HG03460 (cell line): Measurements from ENCODE around the gene SIN3B.

Experiments used
- ATAC-seq: cut with Tn5 transposase; IDR thresholded peaks from one replicate; pipeline ENCODE4 v1.9.1; 2021; ENCODE audit not compliant: unreplicated experiment

SIN3B gene

GRCh38 chr19:16822648-16823047, 6.5 kb upstream of the SIN3B start:
- no peak for ATAC-seq

GRCh38 chr19:16824658-16825311, 4.4 kb upstream of the SIN3B start:
- no peak for ATAC-seq

- ATAC-seq: no peak
These were observed 3.7 kb upstream of the SIN3B start for GRCh38 chr19:16825312-16826052.

- ATAC-seq: no peak
These were observed 658 bp downstream of the SIN3B start for GRCh38 chr19:16829822-16830289.

- no peak for ATAC-seq
These were observed 1.5 kb downstream of the SIN3B start for GRCh38 chr19:16830679-16831078.

GRCh38 chr19:16831531-16831930, 2.3 kb downstream of the SIN3B start:
- no peak for ATAC-seq

GRCh38 chr19:16834747-16835146, 5.5 kb downstream of the SIN3B start:
- no peak for ATAC-seq

GRCh38 chr19:16836115-16837034, 7.2 kb downstream of the SIN3B start:
- ATAC-seq: no peak

GRCh38 chr19:16837035-16837362, 7.8 kb downstream of the SIN3B start:
- ATAC-seq: no peak

- ATAC-seq: no peak
These were observed 12.3 kb downstream of the SIN3B start for GRCh38 chr19:16841391-16841926.

- ATAC-seq: no peak
These were observed 17.7 kb downstream of the SIN3B start for GRCh38 chr19:16846901-16847300.

GRCh38 chr19:16847430-16847829, 18.2 kb downstream of the SIN3B start:
- ATAC-seq: no peak

- no peak for ATAC-seq
These were observed 20.0 kb downstream of the SIN3B start for GRCh38 chr19:16849168-16849567.

GRCh38 chr19:16850133-16850532, 20.9 kb downstream of the SIN3B start:
- no peak for ATAC-seq

- no peak for ATAC-seq
These were observed 22.0 kb downstream of the SIN3B start for GRCh38 chr19:16851031-16851712.

- no peak for ATAC-seq
These were observed 23.9 kb downstream of the SIN3B start for GRCh38 chr19:16853066-16853465.

- no peak for ATAC-seq
These were observed 26.9 kb downstream of the SIN3B start for GRCh38 chr19:16856091-16856490.

GRCh38 chr19:16859626-16860025, 30.4 kb downstream of the SIN3B start:
- no peak for ATAC-seq

GRCh38 chr19:16860118-16860517, 30.9 kb downstream of the SIN3B start:
- no peak for ATAC-seq

GRCh38 chr19:16861011-16861410, 31.8 kb downstream of the SIN3B start:
- ATAC-seq: no peak

GRCh38 chr19:16861834-16862233, 32.6 kb downstream of the SIN3B start:
- ATAC-seq: no peak
